NCI-H2227 (cell line): ENCODE data around the gene USH2A.
"Not testable (repeated sequence)": the region's sequence is repeated elsewhere in the genome, so short reads cannot be mapped to it uniquely, and the experiment has no call there.

ENCODE experiments used
- DNase-seq: peaks from one replicate; lab custom pipeline; 2025; ENCODE audit not compliant: unreplicated experiment; lab: John Stamatoyannopoulos, UW

The USH2A gene

DNA sequence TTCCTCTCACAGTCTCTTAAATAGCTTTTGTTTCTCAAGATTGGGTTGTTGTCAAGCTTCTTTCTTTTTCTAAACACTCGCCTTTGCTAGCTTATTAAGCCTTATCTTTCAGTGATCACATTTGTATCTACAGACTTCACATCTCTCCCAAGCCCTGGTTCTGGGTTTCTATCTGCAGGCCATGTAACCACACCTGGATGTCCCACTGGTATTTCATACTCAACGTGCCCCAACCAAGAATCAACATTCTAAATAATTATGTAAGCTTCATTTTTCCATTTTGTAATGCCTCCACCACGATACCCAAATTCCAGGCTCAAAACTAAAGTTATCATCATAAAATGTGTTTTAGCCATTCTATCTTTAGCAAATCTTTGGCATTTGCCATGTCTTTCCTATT is 372.2 kb downstream of the USH2A start:
- DNase-seq, result no peak

DNA sequence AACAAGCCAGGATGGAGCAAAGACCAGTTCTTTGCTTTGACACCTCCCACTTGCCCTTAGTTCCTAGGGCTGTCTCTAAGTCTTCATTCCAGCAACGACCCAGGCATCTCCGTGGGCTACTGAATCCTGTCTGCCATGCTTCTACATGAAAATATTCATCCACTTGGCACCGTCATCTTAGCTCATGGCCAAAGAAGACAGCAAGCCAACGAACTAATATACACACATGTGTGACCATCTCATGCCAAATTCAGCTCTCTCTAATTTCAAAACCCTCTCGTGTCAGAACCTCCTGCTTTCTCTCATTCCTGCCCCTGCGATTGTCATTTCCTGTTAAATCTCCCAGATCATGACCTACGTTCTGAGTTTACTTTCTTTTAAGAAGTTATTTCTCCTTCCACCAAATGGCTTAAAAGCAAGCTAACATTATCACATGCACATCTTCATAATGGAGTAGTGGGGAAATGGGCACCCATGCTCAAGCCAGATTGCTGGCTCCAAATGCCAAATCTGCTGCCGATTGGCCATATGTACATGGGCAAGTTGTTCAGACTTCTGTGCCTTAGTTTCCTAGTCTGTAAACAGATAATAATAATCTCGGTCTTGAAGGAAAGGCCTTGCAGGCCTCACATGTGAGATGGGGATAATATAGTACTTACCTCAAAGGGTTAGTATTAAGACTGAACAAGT is 373.4 kb downstream of the USH2A start:
- DNase-seq, result no peak

DNA sequence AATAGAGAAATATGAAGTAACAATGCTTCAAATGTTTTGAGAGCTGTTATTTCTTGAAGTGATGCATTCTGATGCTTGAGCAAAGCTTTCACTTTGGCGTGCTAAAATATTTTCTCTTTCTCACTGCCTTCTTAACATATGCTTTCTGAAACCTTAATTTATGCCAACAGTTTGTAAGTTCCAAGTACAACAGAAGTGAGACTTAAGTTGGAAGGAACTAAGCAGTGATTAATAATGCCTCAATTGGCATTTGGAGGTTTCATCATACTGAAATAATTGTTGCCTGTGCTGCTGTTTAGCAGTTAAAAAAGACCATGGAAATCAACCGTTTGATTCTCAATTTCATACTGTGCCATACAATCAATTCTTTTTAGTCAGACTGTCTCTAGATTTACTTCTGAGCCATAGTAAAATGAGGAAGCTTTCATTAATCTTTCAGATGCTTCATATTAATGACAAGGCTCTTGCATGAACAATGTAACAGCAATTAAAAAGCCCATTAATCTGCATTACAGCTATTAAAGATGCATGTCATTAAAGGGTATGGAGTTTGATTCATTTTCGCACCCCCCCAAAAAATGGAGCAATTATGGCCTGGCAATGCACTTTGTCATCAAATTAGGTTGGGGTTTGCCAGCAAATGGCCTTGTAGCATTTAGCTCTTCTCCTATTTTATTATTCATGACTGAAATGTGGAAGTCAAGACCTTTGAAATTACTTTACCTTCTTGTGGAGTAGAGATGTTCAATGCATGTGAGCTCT is 375.3 kb downstream of the USH2A start:
- no peak for DNase-seq

DNA sequence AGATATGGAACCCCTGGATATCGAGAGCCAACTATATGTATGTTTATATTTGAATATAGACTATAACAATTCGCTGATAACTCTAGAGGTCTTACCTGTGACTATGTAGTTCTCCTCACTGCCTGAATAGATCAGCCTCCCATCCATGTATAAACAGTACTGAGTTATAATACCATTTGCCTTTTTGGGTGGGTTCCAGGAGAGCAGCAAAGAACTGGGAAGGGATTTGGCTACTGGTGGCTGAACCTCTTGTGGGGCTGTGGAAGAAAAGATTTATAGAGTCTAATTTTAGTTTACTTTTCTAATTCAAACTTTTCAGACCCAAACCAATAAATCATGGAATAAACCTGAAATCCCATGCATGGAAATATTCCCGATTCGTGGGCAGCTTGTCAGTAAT is 376.9 kb downstream of the USH2A start:
- no peak for DNase-seq

DNA sequence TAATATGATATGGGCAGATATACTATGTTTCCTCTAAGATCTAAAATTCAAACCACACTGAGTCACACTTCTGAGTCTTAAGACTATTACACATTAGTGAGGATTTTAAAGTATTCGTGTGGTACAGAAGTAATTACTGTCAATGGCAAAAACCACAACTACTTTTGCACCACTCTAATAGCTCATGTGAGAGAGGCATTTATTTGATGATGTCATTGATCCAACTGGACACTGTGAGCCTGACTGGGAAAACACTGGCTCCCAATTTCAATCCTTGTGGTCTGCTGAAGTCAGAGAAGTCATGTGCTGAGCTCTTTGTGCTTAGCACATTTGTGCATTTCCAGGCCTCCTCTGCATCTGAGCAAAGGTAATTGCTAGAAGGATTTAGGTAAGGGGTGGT is 377.8 kb downstream of the USH2A start:
- DNase-seq, result no peak

DNA sequence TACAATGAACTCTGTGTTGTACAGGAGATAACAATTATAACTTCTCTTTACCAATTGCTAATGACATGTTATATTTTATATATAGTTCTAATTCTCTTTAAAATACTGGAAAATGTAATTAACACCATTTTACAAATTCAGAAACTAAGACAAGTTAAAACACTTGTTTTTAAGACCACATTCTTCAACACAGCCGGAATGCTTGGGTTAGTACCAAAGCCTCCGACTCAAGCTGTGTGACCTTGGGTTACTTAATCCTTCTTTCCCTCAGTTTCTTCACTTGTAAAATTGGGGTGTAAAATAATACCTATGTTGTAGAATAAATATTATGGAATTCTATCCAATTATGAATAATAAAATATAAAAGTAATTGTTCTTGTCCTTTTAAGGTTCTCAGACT is 378.7 kb downstream of the USH2A start:
- no peak for DNase-seq

DNA sequence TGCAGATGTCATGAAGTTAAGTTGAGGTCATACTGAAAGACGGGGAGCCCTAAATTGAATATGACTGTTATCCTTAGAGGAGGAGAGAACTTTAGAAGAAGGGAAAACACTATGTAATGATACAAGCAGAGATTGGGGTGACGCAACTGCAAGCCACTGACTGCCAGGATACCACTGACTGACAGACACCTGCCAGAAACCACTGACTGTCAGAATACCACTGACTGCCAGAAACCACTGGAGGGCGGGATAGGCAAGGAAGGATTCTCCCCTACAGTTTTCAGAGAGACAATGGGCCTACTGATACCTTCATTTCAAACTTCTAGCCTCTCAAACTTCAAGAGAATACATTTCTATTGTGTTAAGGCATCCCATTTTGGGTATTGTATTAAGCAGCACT is 388.7 kb downstream of the USH2A start:
- DNase-seq, result no peak

DNA sequence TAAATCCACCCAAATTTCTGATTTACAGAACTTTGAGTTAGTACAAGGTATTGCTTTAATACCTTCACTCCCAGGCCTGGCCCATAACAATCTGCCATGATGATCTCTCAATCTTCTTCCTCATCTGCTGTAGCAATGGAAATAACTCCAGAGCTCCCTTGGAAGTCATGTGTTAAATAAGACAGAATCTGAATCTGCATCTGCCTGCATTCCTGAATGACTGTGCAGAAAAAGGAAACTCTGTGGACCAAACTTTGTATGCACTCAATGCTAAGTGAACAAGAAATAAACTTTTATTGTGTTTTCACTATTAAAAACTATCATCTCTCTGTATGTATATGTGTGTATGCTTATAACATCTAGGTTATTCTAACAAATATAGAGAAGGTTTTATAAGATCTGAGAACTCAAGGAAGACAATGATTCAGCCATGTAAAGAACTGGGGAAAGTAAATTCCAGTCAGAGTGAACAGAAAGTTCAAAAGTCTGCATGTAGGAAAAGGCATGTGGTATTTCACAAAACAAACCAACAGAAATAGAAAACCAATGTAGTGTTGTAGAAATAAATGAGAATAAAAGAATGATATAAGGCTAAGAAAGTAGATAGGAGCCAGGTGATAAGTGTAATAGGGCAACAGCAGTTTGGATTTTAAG is 390.2 kb downstream of the USH2A start:
- no peak for DNase-seq

DNA sequence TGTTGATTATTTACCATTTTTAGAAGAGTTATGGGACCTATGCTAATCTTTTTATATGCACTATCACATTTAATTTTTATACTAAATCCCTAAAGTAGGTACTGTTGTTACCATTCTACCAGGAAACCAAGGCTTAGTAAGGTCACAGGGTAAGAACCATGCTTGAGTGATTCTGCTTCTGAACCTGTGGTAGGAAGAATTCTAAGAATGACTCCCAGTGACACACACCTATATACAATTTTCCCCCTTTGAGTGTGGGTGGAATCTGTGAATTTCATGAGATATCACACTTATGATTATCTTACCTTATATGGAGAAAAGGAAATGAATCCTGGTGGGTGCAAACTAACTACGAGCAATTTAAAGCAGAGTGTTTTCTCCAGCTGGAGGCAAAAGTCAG is 391.0 kb downstream of the USH2A start:
- DNase-seq, result no peak

DNA sequence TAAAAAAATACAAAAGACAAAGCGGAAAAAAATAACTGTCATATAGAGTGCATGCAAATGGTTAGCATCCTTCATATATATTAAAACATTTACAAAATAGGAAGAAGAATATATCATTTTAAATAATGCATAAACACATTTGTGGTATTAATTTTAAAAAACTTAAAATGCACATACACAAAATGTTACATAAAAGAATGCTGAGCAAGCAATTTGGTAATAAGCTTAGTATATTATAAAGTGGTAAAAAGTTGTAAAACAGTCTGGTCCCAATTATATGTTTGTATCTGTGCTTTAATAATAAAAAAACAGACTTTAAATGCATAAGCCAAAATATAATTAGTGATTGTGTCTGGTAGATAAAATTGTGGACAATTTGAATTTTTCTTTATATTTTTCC is 394.6 kb downstream of the USH2A start:
- no peak for DNase-seq

DNA sequence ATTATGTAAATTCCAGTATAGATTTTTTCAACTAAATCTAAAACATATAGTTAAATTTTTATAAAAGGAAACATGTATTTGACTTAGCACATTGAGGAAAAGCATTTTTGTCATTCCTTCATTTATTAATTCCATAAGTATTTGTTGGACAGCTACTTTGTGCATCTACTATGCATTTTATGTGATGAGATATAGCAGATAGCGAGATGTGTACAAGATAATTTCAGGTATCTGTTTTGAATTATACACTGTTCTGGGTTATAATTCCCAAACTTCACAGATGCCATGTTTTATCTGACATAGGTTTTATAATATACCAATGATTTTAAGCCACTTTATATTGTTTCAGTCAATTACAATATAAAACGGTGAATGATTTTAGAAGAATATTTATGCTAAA is 398.7 kb downstream of the USH2A start:
- no peak for DNase-seq

DNA sequence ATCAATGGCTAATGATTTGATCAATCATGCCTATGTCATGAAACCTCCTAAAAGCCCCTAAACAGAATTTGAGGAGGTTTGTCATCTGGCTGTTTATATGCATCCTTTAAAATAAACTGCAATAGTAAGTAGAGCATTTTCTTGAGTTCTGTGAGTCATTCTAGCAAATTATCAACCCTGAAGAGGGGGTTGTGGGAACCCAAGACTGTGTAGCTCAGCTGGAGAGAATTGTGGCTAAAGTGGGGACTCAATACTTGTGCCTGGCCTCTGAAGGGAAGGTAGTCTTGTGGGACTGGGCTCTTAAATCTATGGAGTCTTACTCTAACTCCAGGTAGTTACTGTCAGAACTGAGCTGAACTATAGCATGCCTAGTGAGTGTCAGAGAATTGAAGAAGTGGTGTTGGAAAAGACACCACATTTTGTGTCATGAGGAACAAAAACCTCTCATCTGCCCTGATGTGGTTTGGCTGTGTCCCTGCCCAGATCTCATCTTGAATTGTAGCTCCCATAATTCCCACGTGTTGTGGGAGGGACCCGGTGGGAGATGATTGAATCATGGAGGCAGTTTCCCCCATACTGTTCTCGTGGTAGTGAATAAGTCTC is 402.4 kb downstream of the USH2A start:
- DNase-seq, result no peak

DNA sequence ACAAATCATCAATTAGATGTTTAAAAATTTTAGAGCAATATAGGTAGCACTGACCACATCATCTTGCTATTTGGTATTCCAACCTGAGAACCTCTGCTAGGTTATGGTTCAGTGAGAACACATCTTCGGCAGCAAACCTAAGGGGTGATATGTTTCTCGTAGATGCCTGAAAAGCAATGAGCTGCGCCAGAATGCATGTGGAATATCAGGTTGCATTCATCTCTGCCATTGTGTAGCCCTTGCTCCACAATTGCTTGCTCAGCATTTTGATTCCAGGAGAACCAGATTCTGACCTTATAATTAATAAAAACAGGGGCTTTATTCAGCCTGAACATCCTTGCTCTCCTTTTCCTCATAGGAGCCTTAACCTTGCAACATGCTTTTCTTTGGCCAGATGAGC is 408.1 kb downstream of the USH2A start:
- DNase-seq, result no peak

DNA sequence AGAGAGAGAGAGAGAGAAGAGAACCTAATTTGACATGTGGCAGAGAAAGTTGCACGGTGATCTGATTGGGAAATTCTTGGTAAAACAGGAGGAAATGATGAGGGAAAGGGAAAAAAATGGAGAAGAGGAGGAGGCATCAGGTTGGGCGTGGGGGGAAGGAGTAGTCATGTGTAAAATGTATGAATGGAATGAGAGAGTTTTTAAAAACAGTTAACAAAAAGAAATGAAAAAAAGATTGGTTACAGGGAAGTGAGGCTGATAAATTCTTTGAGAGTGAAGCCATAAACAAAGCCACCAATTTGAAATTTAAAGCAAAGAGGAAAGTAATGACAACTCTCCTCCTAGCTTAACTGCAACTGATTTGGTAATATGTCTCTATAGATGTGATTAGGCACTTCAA is 409.2 kb downstream of the USH2A start:
- no peak for DNase-seq

DNA sequence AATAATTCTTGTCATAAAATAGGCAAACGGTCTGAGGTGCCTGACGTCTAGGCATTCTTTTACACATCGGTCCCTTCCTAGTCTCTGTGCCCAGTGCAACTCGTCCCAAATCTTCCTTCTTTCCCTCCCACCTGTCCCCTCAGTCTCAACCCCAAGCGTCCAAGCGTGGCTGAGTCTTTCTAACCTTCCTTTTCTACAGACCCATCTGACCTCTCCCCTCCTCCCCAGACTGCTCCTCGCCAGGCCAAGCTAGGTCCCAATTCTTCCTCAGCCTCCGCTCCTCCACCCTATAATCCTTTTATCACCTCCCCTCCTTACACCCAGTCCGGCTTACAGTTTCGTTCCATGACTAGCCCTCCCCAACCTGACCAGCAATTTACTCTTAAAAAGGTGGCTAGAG is 413.8 kb downstream of the USH2A start:
- DNase-seq, result not testable (repeated sequence)

DNA sequence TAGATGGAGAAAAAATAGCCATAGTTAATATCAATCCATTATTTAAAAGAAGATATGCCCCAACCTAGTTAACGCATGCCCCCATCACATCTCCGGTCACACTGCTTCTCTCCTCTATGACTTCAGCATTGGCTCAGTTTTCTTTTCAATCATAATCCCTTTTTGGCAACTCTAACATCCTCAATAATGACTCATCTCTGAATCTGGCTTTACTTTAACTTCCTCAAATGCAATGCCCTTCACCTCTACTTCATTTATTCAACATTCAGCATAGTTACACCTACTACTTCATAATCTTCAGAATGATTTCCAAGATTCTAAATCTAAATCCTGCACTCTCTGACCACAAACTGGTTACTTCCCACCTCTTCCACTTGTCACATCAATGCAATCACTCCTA is 417.3 kb downstream of the USH2A start:
- no peak for DNase-seq

DNA sequence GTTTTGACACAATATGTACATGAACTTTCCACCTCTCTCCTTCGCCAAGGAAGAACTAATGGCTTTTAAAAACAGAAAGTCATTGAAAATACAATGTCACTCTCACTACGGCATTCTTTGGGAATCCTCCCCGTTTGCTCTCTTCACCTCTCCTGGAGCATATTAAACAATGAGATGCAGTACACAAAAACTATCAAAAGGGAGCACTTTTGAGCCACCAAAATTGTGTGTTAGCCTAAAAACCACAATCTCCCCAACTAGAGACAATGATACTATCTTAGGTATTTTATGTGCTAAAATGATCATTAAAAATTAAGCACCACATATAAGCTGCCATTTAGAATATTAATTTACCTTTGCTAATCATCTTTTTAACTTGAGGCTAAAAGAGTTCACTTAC is 430.6 kb downstream of the USH2A start:
- DNase-seq, result peak; percentile 54

DNA sequence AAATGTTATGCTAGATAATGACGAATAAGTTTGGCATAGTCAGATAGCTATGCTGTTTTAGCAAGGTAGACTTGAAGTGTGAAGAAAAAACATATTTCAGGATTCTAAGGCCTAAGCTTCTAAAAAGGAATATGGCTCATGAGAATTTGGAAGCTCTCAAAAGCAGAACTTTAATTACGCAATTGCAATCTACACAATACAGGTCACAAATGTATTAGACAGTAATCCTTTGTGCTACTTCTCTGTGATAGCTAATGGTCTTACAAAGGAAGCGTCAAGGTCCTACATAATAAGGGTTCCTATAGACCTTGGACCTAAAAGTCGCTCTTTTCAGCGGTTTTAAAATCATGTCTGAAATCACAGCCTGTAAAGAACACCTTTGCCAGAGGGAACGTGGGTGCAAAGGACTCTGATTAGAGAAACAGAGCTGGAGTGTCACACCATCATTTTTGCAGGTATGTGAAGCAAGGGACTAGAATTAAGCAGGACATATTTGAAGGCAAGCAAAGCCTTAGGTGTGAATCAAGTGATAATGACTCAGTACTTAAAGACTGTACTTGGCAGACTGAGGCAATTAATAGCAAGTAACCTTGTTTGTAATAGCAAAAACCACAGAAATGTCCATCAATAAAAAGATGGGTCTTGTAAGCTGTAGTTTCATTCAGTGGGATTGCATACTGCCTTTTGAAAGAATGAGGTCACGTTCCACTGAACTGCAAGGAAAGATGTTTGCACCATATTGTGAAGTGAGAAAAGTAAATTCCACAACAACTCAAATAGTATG is 436.0 kb downstream of the USH2A start:
- DNase-seq, result no peak

DNA sequence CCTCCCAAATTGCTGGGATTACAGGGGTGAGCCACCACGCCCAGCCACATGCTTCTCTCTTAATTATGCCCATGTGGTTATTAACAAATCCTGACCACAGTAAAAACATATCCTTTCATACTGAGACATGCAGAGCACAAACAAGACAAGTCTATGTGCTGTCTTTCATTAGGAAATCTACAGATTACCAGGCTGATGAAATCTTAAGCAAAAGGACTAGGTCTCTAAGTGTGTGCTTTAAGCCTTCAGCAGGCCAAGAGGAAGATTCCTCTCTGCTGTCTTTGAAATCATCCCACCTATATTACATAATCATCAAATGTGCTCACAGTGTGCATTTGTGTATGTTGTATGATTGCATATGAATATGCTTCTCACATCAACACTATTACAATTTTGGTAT is 436.8 kb downstream of the USH2A start:
- DNase-seq, result no peak

DNA sequence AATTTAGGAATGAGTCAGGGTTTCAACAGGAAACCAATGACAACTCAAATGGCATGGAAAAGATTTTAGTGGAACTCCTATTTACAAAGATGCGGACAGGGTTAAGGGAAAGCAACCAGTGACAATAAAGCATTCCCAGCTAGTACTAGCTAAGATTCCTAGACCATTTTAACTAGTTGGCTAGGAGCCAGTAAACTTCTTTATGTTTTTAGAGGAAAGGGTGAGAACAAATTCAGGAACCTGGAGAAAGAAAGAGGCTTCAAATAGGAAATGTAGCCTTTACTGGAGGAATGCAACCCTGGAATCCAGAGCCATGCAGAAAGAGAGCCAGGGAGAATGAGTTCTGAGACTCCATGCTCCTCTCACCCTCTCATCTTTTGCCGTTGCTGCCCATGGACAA is 439.6 kb downstream of the USH2A start:
- no peak for DNase-seq

DNA sequence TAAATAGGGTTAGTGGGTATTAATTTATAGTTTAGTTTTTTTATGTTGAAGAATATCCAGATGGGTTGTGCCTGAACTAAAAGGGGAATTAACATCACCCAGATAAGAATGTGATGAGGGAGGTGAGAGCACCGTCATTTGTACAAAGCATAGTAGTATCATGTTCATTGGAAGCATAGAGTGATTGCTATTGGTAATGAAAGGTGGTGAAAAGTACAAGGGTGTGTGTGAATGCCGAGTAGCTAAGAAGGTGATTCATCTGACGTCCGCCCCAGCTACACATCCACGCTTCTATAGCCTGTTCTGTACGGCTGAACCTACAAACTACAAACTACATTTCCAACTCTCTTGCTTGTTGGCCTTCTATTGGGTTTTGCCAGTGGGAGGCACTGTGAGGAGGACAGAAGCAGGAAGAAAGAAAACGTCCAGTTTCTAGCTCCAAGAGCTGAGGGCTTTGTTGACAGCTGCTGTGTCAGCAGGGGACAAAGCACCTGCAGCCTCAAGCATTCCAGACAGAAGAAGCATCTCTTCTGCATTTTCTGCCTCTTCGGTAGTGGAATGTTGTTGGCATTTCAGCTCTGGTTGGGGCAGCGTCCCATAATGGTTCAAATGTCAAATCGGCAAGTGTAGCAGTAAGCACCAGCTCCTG is 451.3 kb downstream of the USH2A start:
- no peak for DNase-seq
